ENCODE data around the gene LTBP1.

LTBP1 gene

GRCh38 chr2:33262097-33262496 is 315.3 kb downstream of the LTBP1 start:
- Histone ChIP-seq H3K36me3 (ENCODE audit: low read depth) (no peaks in the 10 kb centered on the region; the same call in 1 of the 2 replicates), H3K4me1 (ENCODE audit: insufficient read depth, poor library complexity, severe bottlenecking) (no peaks in the 10 kb centered on the region), H3K9me3 (ENCODE audit: severe bottlenecking) (no peaks in the 10 kb centered on the region), H3K27ac (ENCODE audit: poor library complexity, severe bottlenecking) (no peak overlapping the region), H3K4me3 (ENCODE audit: severe bottlenecking) (no peak overlapping the region), H3K27me3 (ENCODE audit: insufficient read depth, poor library complexity, severe bottlenecking) (no peaks in the 10 kb centered on the region)
- no peak for DNase-seq (ENCODE audit: low spot score)
- no peak for TF ChIP-seq CTCF (IDR thresholded peaks at IDR 0.05; ENCODE audit: poor library complexity, severe bottlenecking)
- no peak for ATAC-seq (ENCODE audit: low read depth)

- Histone ChIP-seq H3K4me1 (ENCODE audit: insufficient read depth, poor library complexity, severe bottlenecking) (no peaks in the 10 kb centered on the region), H3K36me3 (ENCODE audit: low read depth) (no peaks in the 10 kb centered on the region; the same call in 1 of the 2 replicates), H3K27ac (ENCODE audit: poor library complexity, severe bottlenecking) (no peak overlapping the region), H3K9me3 (ENCODE audit: severe bottlenecking) (no peaks in the 10 kb centered on the region), H3K4me3 (ENCODE audit: severe bottlenecking) (no peak overlapping the region), H3K27me3 (ENCODE audit: insufficient read depth, poor library complexity, severe bottlenecking) (no peaks in the 10 kb centered on the region)
- ATAC-seq (ENCODE audit: low read depth): no peak
- TF ChIP-seq CTCF (IDR thresholded peaks at IDR 0.05; ENCODE audit: poor library complexity, severe bottlenecking): no peak
- DNase-seq (ENCODE audit: low spot score): no peak
Observed at GRCh38 chr2:33264766-33265165, 318.0 kb downstream of the LTBP1 start.

GRCh38 chr2:33265584-33266338 is 319.0 kb downstream of the LTBP1 start:
- Histone ChIP-seq H3K4me1 (ENCODE audit: insufficient read depth, poor library complexity, severe bottlenecking) (peaks cover under 1% of the 10 kb centered on the region), H3K9me3 (ENCODE audit: severe bottlenecking) (no peaks in the 10 kb centered on the region), H3K36me3 (ENCODE audit: low read depth) (no peaks in the 10 kb centered on the region; the same call in 1 of the 2 replicates)

GRCh38 chr2:33266467-33266866 is 319.7 kb downstream of the LTBP1 start:
- no peak for TF ChIP-seq CTCF (IDR thresholded peaks at IDR 0.05; ENCODE audit: poor library complexity, severe bottlenecking)
- no peaks in the 10 kb centered on the region; the same call in 1 of the 2 replicates for H3K36me3 ChIP-seq (ENCODE audit: low read depth)
- no peak overlapping the region for H3K27ac ChIP-seq (ENCODE audit: poor library complexity, severe bottlenecking)

More at GRCh38 chr2:33265584-33266338, 319.0 kb downstream of the LTBP1 start:
- no peak for TF ChIP-seq CTCF (IDR thresholded peaks at IDR 0.05; ENCODE audit: poor library complexity, severe bottlenecking)
- Histone ChIP-seq H3K27me3 (ENCODE audit: insufficient read depth, poor library complexity, severe bottlenecking) (no peaks in the 10 kb centered on the region), H3K4me3 (ENCODE audit: severe bottlenecking) (no peak overlapping the region), H3K27ac (ENCODE audit: poor library complexity, severe bottlenecking) (no peak overlapping the region)
- no peak for DNase-seq (ENCODE audit: low spot score)
- ATAC-seq (ENCODE audit: low read depth): peak; percentile 46; the same call in 2 of the 3 replicates

GRCh38 chr2:33267043-33267442 is 320.3 kb downstream of the LTBP1 start:
- no peak overlapping the region for H3K4me3 ChIP-seq (ENCODE audit: severe bottlenecking)
- H3K27me3 ChIP-seq (ENCODE audit: insufficient read depth, poor library complexity, severe bottlenecking): no peaks in the 10 kb centered on the region
- H3K4me1 ChIP-seq (ENCODE audit: insufficient read depth, poor library complexity, severe bottlenecking): peaks cover 4% of the 10 kb centered on the region
- no peak overlapping the region for H3K27ac ChIP-seq (ENCODE audit: poor library complexity, severe bottlenecking)
- DNase-seq (ENCODE audit: low spot score) (no peak), ATAC-seq (ENCODE audit: low read depth) (no peak)
- no peaks in the 10 kb centered on the region; the same call in 1 of the 2 replicates for H3K36me3 ChIP-seq (ENCODE audit: low read depth)
- no peaks in the 10 kb centered on the region for H3K9me3 ChIP-seq (ENCODE audit: severe bottlenecking)
- no peak for TF ChIP-seq CTCF (IDR thresholded peaks at IDR 0.05; ENCODE audit: poor library complexity, severe bottlenecking)

More at GRCh38 chr2:33266467-33266866, 319.7 kb downstream of the LTBP1 start:
- DNase-seq (ENCODE audit: low spot score): no peak
- no peak for ATAC-seq (ENCODE audit: low read depth)
- Histone ChIP-seq H3K27me3 (ENCODE audit: insufficient read depth, poor library complexity, severe bottlenecking) (no peaks in the 10 kb centered on the region), H3K9me3 (ENCODE audit: severe bottlenecking) (no peaks in the 10 kb centered on the region), H3K4me1 (ENCODE audit: insufficient read depth, poor library complexity, severe bottlenecking) (peaks cover 4% of the 10 kb centered on the region), H3K4me3 (ENCODE audit: severe bottlenecking) (no peak overlapping the region)

All from RWPE2 (cell line).